Activated T-cell treated with anti-CD3 and anti-CD28 coated beads, Interleukin-2, amount 50 U/mL, for 4 hours (primary cell): ENCODE results near the gene SH3BP4. TPM values are rescaled to one million over a fixed set of nuclear protein-coding genes. Genes with fewer than 3 reads are reported as not detected.

ENCODE experiments used
- ATAC-seq, 2 donors: fragments of 200-7000 bp; cut with Tn5 transposase; one replicate each; pipeline ENCODE4 v1.10.0; 2021
- DNase-seq: peaks from one replicate; pipeline ENCODE4 v3.0.0-alpha.2; 2020
- H3K27me3 Mint-ChIP-seq: one replicate; pipeline ENCODE4 v1.8.0; 2021; ENCODE audit warnings: low read depth, mixed read lengths
- H3K36me3 Mint-ChIP-seq: one replicate; pipeline ENCODE4 v1.8.0; 2022; ENCODE audit warnings: mixed read lengths; ENCODE audit not compliant: insufficient read depth
- H3K4me1 Mint-ChIP-seq: one replicate; pipeline ENCODE4 v1.8.0; 2021; ENCODE audit warnings: low read depth, mixed read lengths
- H3K4me3 Mint-ChIP-seq: one replicate; pipeline ENCODE4 v1.8.0; 2021; ENCODE audit warnings: mild to moderate bottlenecking, moderate library complexity, mixed read lengths
- H3K9me3 Mint-ChIP-seq: one replicate; pipeline ENCODE4 v1.8.0; 2021; ENCODE audit warnings: mixed read lengths
- total RNA-seq, 3 donors: library from RNA; stranded (reverse); gene quantifications; one replicate each; pipeline ENCODE4 v1.2.1, GENCODE V29; 2021

Gene SH3BP4
- total RNA-seq, 3 donors from 2014 or later: 0.18 to 0.46 (median 0.30) TPM

DNA sequence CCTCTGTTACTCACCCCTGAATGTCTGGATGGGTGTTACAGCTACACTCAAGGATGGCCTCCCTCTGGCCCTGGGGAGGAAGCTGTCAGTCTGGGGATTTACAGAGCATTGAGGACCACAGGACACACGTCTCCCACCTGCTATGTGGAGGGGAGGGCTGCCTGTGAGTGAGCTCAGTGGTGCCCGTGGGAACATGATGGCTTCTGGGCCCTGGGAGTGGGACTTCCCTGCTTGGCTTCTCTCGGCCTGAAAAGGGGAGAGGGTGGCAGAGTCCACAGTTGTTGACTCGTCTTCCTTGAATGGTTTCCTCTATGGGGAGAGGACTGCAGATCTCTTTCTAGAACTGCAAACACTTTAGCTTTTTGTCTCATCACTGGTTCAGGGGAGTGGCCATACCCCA is 79.1 kb downstream of the SH3BP4 start:
- no peaks in the 10 kb centered on the region for H3K9me3 Mint-ChIP-seq
- ATAC-seq: no peak

GRCh38 chr2:235031686-235032373 is 80.0 kb downstream of the SH3BP4 start:
- Mint-ChIP-seq H3K9me3 (no peaks in the 10 kb centered on the region), H3K36me3 (no peaks in the 10 kb centered on the region), H3K4me3 (no peak overlapping the region), H3K4me1 (no peaks in the 10 kb centered on the region), H3K27me3 (peaks cover 3% of the 10 kb centered on the region)
- DNase-seq (no peak), ATAC-seq (no peak)

More for the DNA sequence above, 79.1 kb downstream of the SH3BP4 start:
- no peaks in the 10 kb centered on the region for H3K36me3 Mint-ChIP-seq
- DNase-seq: no peak
- no peaks in the 10 kb centered on the region for H3K4me1 Mint-ChIP-seq
- H3K4me3 Mint-ChIP-seq: no peak overlapping the region
- peaks cover 3% of the 10 kb centered on the region for H3K27me3 Mint-ChIP-seq

DNA sequence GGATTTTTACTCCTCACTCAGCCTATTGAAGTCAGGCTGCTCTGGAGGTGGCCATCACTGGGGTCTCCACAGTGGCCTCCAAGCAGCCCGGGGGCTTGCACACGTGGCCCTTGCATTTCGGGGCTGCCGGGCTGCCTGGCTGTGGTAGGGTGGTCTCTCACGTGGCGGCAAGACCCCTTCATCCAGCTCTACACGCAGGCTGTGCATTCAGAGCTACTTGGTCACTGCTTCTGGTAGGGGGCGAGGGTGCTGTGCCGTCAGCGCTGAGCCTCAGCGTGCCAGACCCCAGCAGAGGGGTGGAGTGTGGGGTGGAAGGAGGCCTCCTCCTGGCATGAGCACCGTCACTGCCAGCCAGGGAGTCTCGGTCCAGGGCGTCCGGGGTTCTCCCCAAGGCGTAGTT is 80.6 kb downstream of the SH3BP4 start:
- Mint-ChIP-seq H3K9me3 (no peaks in the 10 kb centered on the region), H3K27me3 (peaks cover 3% of the 10 kb centered on the region), H3K36me3 (no peaks in the 10 kb centered on the region), H3K4me3 (no peak overlapping the region), H3K4me1 (no peaks in the 10 kb centered on the region)
- DNase-seq (no peak), ATAC-seq (no peak)

GRCh38 chr2:235032949-235033348 is 81.1 kb downstream of the SH3BP4 start:
- ATAC-seq: no peak
- DNase-seq: no peak

GRCh38 chr2:235034265-235035118 is 82.7 kb downstream of the SH3BP4 start:
- H3K27me3 Mint-ChIP-seq: no peaks in the 10 kb centered on the region
- ATAC-seq: no peak
- H3K36me3 Mint-ChIP-seq: no peaks in the 10 kb centered on the region
- H3K4me3 Mint-ChIP-seq: no peak overlapping the region
- no peaks in the 10 kb centered on the region for H3K9me3 Mint-ChIP-seq
- H3K4me1 Mint-ChIP-seq: no peaks in the 10 kb centered on the region
- DNase-seq: no peak

More at GRCh38 chr2:235032949-235033348, 81.1 kb downstream of the SH3BP4 start:
- Mint-ChIP-seq H3K4me1 (no peaks in the 10 kb centered on the region), H3K36me3 (no peaks in the 10 kb centered on the region), H3K4me3 (no peak overlapping the region), H3K27me3 (peaks cover 3% of the 10 kb centered on the region), H3K9me3 (no peaks in the 10 kb centered on the region)

- Mint-ChIP-seq H3K4me1 (no peaks in the 10 kb centered on the region), H3K9me3 (no peaks in the 10 kb centered on the region)
- no peak for ATAC-seq
These were observed 85.9 kb downstream of the SH3BP4 start for GRCh38 chr2:235037604-235038166.

GRCh38 chr2:235041221-235041917 is 89.6 kb downstream of the SH3BP4 start:
- ATAC-seq: no peak
- Mint-ChIP-seq H3K36me3 (no peaks in the 10 kb centered on the region), H3K4me1 (peaks cover 15% of the 10 kb centered on the region), H3K27me3 (peaks cover 12% of the 10 kb centered on the region), H3K9me3 (no peaks in the 10 kb centered on the region), H3K4me3 (no peak overlapping the region)
- no peak for DNase-seq

More at GRCh38 chr2:235037604-235038166, 85.9 kb downstream of the SH3BP4 start:
- no peak for DNase-seq
- Mint-ChIP-seq H3K36me3 (no peaks in the 10 kb centered on the region), H3K27me3 (no peaks in the 10 kb centered on the region), H3K4me3 (no peak overlapping the region)

DNA sequence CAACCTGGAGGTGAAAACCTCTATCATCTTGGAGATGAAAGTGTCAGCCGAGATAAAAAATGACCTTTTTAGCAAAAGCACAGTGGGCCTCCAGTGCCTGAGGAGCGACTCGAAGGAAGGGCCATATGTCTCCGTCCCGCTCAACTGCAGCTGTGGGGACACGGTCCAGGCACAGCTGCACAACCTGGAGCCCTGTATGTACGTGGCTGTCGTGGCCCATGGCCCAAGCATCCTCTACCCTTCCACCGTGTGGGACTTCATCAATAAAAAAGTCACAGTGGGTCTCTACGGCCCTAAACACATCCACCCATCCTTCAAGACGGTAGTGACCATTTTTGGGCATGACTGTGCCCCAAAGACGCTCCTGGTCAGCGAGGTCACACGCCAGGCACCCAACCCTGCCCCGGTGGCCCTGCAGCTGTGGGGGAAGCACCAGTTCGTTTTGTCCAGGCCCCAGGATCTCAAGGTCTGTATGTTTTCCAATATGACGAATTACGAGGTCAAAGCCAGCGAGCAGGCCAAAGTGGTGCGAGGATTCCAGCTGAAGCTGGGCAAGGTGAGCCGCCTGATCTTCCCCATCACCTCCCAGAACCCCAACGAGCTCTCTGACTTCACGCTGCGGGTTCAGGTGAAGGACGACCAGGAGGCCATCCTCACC is 90.2 kb downstream of the SH3BP4 start:
- Mint-ChIP-seq H3K4me3 (no peak overlapping the region), H3K4me1 (peaks cover 15% of the 10 kb centered on the region), H3K27me3 (peaks cover 12% of the 10 kb centered on the region), H3K36me3 (no peaks in the 10 kb centered on the region), H3K9me3 (no peaks in the 10 kb centered on the region)
- DNase-seq: no peak
- no peak for ATAC-seq

DNA sequence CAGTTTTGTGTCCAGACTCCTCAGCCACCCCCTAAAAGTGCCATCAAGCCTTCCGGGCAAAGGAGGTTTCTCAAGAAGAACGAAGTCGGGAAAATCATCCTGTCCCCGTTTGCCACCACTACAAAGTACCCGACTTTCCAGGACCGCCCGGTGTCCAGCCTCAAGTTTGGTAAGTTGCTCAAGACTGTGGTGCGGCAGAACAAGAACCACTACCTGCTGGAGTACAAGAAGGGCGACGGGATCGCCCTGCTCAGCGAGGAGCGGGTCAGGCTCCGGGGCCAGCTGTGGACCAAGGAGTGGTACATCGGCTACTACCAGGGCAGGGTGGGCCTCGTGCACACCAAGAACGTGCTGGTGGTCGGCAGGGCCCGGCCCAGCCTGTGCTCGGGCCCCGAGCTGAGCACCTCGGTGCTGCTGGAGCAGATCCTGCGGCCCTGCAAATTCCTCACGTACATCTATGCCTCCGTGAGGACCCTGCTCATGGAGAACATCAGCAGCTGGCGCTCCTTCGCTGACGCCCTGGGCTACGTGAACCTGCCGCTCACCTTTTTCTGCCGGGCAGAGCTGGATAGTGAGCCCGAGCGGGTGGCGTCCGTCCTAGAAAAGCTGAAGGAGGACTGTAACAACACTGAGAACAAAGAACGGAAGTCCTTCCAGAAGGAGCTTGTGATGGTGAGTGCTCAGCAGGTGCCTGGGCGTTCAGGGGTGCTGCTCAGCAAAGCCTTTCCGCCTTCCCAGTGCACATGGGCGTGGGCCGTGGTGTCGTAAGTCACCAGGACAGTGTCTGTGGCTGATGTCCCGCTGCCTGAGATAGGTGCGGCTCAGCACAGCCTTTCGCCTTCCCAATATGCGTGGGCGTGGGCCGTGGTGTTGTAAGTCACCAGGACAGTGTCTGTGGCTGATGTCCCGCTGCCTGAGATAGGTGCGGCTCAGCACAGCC is 91.0 kb downstream of the SH3BP4 start:
- ATAC-seq: no peak
- Mint-ChIP-seq H3K27me3 (peaks cover 16% of the 10 kb centered on the region), H3K9me3 (no peaks in the 10 kb centered on the region), H3K4me3 (no peak overlapping the region), H3K36me3 (no peaks in the 10 kb centered on the region), H3K4me1 (peaks cover 15% of the 10 kb centered on the region)
- no peak for DNase-seq

DNA sequence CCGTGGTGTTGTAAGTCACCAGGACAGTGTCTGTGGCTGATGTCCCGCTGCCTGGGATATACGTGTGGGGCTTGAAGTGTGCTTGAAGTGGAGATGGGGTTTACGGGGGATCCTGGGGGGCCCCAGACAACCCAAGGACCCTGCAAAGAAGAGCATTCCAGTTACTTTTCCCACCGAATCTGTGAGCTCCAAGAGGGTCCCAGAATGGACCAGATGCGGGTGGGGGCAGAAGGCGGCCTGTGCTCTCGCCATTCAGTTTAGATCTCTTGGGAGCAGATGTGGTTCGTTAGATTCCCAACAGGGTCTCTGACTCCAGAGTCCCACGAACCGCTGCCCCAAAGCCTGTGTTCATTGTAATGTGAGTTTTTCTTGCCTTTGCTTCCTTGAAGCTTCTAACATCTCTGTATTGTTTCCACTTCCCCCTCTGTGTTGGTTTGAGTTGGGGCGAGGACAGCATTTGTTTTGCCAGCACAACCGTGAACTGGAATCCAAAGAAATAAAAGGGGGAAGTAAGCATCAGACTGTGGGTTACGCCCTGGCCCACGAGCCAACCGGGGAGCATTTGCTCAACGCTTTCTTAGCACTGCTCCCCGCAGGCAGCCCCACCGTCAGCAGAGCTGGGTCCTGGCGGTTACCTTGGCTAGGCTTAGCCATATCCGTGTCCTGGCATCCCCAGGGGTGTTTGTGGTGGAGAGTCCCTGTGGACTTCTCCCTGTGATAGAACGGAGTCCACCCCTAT is 92.1 kb downstream of the SH3BP4 start:
- H3K9me3 Mint-ChIP-seq: no peaks in the 10 kb centered on the region
- H3K36me3 Mint-ChIP-seq: no peaks in the 10 kb centered on the region
- ATAC-seq (no peak), DNase-seq (no peak)
- H3K27me3 Mint-ChIP-seq: peaks cover 16% of the 10 kb centered on the region
- no peak overlapping the region for H3K4me3 Mint-ChIP-seq
- H3K4me1 Mint-ChIP-seq: peaks cover 15% of the 10 kb centered on the region

DNA sequence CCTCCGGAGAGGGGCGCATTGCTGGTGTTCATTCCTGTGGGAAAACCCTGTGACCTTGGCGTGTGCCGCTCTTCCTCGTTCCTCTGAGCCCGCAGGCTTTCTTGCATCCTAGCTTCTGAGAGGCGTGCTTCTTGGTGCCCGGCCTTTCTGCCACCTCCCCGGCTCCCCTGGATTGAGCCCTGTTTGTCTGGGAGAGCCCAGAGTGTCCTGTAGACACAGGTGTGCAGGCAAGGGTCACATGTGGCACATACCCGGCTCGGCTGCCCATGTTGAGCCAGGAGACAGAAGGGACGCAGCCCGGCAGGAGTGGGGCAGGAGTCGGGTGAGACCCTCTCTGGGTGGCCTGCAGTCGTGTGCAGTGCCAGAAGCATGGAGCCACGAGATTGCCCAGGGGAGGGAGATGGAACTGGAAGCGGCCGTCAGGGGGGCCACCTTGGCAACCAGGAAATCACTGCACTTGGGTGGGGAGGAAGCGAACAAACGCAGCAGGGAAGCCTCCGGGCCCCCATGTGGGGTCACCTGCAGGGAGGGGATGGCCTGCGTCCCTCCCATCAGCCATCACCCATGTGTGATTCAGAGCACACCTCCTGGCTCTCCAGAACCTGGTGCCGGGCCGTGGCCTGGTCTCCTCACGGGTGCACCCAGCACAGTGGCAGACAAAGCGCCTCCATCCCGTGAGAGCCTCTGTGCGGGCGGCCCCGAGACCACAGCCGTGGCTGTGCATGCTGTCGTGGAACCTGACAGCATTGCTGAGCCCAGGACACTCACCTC is 92.9 kb downstream of the SH3BP4 start:
- peaks cover 15% of the 10 kb centered on the region for H3K4me1 Mint-ChIP-seq
- peaks cover 16% of the 10 kb centered on the region for H3K27me3 Mint-ChIP-seq
- H3K4me3 Mint-ChIP-seq: peak overlapping the region; percentile 48
- H3K36me3 Mint-ChIP-seq: no peaks in the 10 kb centered on the region
- ATAC-seq (peak in 1 of 2 donors; percentile 13), DNase-seq (no peak)
- H3K9me3 Mint-ChIP-seq: no peaks in the 10 kb centered on the region
